Left hindlimb (tissue), 1 donor: ENCODE results near the gene FAM222A.

Experiments used
- DNase-seq: peaks from one replicate; pipeline ENCODE4 v3.0.0-alpha.2; 2018

The FAM222A gene

DNA sequence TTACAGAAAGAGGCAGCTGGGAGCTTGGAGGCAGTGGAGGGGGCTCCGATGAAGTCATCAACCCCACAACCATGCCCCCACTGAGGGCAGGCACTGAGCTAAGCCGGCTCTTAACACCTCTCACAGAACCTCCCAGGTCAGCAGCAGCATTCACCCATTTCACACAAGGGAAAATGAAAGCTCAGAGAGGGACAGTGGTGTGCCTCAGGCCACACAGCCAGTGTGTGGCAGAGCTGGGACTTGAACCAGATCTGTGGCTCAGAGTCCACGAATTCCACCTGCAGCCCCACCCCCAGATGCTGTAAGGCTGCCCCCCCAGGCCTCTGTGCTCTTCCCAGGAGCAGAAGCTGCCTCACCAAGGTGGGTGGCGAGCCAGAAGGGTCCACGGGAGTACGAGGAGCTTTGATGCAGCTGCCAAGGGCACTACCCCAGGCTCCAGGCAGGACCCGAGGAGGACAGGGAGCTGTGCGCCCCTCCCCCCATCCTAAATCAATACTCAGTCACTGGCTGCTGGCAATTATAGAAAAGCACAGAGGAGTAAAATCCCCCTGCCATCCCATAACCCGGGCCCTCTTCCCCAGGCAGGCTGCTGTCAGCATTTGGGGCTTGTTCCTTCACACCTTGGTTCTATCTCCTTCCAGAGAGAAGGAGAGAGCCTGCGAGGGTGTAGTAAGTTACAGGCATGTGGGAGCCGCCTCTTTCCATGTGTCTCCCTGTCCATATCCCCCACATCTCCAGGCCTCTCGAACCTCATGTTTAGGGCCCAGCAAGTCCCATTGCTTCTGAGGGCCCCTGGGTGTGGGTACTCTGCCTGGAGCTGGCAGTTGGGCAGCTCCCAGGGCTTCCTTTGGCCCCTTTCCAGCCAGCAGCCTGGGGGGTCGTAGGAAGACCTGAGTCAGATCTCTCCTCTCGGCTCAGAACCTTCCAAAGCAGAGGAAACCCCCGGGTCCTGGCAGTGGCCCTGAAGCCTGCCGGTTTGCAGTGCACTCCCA is 47.6 kb downstream of the FAM222A start:
- no peak for DNase-seq

DNA sequence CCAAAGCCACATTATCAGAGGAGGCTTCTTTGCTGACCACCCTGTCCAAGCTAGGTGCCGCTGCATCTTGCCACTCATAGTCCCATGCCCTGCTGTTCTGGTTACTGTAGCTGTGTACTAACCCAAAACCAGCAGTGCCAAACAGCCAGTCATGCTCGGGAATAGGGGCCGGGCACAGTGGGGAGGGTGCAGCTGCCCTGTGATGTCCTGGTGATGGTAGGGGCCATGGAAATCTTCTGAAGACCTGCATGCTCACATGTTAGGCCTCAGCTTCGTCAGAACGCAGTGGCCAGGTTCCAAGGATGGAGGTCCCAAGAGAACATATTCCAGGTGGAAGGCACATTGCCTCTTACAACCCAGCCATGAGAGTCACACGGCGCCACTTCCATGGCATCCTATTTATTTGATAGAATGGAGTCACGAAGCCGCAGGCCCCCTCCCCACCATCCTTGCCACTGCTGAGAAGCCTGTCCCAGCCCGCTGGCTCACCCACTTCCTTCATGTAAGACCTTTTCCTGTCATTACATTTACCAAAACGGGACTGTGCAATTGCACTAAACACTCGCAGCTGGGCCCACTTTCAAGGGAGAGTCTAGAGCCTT is 48.5 kb downstream of the FAM222A start:
- no peak for DNase-seq

DNA sequence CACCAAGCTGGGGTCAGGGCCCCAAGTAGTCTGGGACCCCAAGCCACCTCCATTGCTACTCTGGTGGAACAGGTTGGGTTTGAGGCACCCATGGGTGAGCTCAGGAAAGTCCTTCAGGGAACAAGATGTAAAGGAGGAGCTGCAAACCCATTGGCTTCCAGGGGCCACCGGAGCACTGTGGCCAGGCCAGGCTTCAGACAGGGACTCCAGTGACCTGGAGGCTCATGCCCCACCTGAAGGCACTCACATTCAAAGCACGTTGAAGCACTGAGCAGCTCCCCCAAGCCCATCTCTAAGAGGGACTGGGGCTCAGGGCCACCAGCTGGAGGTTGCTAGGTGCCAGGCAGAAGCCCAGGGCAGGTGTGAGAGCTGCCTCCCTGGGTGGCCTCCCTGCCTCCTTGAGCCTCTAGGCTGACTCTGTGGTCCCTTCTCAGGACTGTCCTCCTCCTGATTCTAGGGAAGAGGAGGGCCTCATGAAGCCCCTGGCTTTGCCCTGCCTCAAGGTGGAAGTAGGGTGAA is 49.1 kb downstream of the FAM222A start:
- no peak for DNase-seq

DNA sequence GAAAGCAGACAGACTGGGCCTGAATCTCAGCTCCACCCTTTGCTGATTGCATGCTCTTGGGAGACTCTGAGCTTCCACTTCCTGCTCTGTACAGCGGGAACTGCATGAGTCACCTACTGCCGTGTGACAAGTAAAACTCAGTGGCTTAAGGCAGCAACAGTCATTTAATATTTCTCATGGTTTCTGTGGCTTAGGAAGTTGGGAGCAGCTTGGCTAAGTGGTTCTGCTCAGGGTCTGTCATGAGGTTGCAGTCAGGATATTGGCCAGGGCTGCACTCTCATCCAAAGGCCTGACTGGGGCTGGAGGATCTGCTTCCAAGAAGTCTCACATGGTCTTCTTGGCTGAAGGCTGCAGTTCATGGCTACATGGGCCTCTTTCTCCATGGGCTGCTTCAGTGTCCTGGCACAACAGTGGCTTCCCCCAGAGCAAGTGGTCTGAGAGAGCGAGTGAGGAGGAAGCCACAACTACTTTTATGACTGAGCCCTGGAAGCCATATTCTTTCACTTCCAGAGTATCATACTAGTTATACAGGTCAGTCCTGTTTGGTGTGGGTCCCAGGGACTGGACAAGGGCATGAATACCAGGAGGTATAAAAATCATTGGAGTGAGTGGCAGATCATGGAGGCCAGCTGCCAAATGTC is 49.7 kb downstream of the FAM222A start:
- no peak for DNase-seq

DNA sequence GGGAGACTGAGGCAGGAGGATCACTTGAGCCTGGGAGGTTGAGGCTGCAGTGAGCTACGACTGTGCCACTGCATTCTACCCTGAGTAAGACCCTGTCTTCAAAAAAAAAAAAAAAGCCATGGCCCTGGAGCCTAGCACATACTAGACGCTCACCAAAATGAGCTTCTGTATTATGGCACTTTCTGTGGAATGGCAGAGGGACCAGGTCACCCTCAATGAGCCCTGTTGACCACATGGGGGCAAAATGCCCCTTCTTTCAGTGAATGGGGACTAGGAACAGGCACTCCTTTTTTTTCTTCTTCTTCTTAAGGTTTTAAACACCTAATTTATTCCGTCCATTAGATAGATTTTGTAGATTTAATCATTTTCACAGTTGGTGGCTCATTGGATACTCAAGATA is 50.5 kb downstream of the FAM222A start:
- DNase-seq = no peak

DNA sequence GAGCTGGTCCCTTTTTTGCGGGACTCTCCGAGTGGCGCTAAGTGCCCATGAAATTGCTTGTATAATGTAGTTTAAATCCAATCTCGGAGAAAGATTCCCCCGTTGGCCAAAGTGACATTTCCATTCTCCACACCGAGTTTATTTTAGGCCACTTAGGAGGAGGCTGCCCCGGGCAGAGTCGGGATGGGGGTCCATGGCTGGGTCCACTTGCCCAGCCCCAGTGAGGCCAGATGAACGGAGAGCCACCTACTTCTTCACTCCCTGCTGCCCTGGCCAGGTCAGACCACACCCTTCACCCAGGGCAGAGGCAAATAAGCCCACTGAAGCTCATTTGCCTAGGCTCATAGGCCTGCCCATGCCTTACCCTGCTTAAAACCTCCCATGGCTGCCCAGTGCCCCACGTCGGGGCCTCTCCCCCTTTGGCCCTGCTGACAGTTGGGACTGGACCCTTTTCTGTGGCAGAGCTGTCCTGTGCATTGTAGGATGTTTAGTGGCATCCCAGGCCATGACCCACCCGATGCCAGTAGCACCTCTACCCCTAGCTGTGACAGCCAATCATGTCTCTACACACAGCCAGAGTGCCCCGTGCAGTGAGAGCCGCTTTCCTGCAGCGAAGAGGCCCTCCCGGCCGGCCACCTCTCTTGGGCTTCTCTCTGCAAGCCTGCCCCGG is 51.3 kb downstream of the FAM222A start:
- no peak for DNase-seq

DNA sequence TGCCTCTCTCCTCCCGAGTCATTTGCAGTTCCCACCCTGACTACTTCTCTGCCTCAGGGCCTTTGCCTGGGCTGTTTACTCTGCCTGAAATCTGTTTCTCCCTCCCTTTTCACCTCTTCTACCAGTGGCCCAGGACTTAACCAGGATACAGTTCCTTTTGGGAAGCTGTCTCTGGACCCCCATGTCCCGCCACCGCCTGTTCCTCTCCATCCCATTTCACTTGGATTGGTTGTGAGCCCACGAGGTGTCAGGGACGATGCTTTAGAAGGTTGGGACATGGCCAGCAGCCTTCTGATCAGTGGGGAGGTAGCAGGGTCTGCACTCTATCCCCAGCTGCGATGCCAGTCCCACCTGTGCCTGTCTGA is 51.8 kb downstream of the FAM222A start:
- no peak for DNase-seq

DNA sequence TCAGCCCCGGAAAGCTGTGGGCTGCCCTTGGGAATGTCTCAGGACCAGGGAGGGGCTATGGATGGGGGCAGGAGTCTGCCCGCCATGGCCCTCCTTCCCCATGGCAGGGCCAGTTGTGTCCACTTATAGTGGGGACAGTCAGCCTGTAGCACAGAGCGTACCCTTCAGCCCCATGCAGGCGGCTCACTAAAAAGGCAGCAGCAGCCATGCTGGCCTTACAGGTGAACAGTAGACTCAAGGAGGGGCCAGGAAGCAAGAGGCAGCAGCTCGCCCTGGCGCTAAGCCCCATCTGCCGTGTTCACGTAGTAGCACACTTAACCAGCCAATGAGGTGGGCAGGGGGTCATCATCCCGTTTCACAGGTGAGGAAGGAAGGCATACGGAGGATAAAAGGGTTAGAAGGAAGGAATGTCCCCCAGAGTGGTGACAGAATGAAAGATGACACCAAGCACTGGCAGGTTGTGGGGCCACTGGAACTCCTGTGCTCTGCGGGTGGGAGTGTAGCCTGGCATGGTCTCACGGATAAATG is 52.7 kb downstream of the FAM222A start:
- no peak for DNase-seq

DNA sequence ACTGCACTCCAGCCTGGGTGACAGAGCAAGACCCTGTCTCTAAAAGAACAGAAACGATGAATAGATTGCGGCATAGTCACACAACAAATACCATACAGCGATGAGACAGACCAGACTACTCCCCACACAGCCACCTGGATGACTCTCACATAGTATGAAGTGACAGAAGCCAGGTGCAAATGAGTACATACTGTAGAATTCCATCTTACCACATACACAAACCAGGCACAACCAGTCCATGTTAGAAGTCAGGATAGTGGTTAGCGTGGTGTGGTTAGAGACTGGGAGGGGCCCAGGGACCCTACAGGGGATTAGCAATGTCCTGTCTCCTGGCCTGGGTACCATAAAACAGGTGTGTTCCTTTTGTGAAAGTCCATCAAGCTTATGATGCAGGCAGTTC is 53.8 kb downstream of the FAM222A start:
- DNase-seq = no peak

DNA sequence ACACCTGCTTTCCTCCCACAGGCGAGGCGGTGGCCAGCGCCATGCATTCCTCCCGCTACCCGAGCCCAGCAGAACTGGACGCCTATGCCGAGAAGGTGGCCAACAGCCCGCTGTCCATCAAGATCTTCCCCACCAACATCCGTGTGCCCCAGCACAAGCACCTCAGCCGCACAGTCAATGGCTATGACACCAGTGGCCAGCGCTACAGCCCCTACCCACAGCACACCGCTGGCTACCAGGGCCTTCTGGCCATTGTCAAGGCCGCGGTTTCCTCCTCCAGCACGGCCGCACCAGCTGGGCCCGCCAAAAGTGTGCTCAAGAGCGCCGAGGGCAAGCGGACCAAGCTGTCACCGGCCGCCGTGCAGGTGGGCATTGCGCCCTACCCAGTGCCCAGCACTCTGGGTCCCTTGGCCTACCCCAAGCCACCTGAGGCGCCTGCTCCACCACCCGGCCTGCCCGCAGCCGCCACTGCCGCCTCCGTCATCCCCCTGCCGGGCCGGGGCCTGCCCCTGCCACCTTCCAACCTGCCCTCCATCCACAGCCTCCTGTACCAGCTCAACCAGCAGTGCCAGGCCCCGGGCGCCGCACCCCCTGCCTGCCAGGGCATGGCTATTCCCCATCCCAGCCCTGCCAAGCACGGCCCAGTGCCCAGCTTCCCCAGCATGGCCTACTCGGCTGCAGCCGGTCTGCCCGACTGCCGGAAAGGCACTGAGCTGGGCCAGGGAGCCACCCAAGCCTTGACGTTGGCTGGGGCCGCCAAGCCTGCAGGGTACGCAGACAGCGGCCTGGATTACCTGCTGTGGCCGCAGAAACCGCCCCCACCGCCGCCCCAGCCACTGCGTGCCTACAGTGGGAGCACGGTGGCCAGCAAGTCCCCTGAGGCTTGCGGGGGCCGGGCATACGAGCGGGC is 54.6 kb downstream of the FAM222A start:
- no peak for DNase-seq

DNA sequence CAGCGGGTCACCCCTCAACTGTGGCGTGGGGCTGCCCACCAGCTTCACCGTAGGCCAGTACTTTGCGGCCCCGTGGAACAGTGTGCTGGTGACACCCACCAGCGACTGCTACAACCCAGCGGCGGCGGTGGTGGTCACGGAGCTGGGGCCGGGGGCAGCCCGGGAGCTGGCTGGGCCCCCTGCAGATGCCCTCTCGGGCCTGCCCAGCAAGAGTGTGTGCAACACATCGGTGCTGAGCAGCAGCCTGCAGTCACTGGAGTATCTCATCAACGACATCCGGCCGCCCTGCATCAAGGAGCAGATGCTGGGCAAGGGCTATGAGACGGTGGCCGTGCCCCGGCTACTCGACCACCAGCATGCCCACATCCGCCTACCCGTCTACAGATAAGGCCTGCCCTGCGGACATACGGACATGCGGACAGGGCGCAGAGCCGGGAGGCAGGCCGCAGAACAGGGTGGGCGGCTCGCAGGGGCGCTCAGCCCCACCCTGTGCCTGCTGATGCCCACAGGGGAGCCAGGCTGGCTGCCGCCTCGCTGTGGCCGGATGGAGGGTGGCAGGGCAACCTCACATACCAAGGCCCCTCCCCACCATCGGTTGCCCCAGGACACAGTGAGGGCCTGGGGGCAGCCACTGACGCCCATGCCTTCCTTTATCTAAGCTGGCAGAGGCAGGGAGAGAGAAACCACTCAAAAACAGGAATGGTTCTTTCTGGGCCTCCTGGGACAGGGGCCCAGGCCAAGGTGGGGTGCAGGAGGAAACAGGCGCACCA is 55.5 kb downstream of the FAM222A start:
- no peak for DNase-seq

DNA sequence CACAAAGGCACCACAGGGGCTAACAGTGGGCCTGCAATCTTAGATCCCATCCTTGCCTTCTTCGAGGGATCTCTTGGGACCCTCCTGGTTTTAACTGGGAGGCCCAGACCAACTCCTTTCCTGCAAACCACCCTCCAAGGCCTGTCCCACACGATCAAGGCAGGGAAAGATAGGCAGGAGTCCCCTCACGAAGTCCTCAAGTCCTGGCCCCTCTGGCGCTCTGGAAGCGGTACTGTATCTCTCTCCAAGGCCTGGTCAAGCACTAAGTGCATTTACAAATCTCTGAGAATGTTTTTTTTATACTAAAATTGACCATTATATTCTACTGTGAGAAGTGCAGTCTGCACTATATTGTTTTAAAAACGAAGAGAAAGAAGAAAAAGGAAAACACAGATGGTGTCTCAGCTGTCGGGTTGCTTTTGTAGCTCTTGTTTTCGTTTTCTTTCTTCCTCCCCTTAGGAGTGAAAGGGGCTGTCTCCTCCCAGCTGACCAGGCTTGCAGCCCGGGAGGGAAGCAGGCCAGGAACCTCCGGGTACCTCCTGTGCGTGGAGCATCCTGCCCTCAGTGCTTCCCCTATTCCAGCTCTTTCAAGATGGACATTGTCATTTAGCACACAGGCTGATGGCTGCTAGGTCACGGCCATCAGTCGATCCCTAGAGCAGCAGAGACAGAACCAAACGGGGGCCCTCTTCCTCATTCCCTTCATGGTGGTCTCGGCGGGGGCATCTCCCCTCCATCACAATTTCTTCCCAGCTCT is 56.7 kb downstream of the FAM222A start:
- no peak for DNase-seq

DNA sequence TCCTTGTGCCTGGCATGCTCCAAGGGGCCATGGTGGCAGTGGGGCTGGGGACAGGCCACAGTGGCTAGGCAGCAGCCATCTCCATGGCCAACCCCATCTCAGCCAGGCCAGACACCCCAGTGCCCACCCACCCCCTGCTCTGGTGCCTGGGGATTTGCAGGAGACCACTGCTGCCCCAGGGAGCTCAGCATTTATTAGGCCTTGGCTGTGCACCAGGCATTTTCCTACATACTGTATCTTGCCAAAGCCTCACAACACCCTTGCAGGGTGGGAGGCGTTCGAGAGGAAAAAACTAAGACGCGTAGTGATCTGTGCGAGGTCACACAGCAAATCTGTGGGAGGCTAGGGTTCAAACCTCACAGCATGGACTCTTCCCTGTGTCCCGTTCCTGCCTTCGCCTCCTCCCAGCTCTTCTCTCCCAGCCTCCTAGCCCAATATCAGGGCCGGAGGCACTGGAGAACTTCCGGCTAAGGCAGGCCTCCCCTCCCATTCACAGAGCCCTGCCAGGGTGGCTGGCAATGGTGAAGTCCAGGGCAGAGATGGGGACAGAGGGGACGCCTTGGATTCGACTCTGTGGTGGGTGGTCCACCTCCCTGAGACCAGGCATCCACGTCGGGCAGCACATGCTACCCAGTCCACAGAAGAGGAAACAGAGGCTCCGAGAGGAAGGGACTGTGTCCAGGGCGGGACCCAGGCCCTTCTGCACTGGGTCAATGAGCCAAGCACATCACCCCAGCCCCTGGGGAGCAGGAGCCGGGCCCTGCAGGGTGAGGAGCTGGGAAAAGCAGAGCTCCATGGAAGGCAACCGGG is 57.4 kb downstream of the FAM222A start:
- no peak for DNase-seq

DNA sequence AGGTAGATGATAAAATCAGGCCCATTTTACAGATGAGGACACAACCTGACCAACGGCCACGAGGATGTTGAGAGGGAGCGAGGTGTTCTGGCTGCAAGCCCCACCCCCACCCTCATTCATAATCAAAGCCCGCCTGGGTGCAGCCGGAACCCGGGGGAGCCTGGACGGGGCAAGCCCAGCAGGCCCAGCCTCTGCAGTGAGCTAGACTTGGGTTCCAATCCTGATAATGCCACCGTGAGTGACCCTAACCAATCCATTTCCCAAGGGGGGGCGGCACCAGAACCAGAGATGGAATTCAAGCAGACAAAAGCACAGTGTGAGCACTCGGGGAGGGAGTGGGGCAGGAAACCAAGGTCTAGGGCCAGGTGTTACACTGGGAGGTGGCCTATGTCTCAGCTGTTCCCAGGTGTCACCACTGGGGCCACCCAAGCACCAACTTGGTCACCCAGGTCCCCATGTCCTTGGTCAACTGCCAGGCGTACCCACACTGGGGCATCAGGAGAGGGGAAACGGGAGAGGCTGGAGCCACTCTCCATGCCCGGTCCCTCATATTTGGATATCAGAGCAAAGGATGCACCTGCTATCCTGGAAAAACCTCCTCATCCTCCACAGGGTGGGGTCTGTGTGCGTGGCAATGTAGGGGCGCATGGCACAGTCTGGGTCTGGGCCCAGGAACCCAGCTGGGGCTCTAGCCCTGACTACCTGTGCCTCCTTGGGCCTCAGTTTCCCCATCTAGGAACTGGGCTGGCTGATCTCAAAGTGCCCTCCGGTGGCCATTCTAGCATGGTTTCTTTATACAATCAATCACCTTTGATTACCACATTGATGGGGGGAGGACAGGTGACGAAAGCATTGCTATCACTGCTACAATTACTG is 58.4 kb downstream of the FAM222A start:
- DNase-seq = no peak

DNA sequence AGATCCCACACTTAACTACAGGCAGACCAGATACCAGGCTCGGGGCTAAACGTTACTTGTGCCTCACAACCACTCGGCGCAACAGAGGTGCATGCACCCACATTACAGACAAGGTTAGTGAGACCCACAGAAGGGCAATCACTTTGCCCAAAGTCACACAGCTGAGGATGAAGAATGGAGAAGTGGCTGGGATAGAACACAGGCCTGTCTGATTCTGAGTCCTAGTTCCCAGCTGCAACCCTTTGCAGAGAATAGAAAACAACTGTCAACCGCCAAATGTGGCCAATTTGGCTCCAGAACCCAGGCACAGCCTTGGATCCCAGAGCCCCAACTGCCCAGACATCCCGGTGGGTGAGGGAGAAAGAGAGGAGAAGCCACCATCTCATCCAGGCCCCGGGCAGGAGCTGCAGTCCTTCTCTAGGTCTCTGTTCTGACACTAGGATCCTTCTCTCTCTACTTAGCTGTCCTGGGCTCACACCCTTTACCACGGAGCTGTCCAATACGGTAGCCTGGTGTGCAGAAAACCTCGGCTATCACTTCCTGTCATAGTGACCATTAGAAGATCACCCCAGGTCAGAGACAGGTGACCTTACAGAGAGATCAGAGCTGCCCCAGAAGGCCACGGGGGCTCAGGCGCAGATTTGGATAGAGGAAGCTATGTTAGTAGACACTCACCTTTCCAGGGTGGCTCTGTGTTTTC is 59.1 kb downstream of the FAM222A start:
- no peak for DNase-seq

DNA sequence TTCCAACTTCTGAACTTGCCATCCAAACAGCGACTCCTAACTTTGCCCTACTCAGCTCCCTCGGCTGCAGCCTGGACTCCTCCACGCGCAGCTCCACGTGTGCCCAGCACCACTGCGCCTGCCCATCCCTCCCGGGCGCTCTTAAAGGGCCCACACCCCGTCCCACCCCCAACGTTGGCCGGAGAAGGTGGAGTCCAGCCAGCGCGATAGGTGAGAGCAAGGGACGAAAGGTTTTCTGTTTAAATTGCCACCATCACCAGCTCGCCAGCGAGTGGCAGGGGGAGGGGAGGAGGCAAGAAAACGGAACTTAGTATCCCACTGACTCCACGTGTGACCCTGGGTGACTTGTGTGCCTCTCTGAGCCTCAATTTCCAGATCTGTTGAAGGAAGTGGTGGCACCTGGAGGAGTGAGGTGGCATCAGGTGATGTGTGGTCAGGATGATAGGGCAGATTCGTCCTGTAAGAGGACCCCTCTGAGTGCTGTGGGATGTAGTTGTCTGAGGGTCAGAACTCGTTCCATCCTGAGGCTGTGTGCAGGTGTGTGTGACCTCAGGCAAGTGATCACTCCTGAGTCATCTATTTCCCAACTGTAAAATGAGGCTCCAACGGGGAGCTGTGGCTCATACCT is 59.9 kb downstream of the FAM222A start:
- DNase-seq = no peak
